Esophagus muscularis mucosa (tissue), 4 donors: ENCODE measurements around the gene GASK1A. TPM values are rescaled to one million over a fixed set of nuclear protein-coding genes. Genes with fewer than 3 reads are reported as not detected.

ENCODE experiments used
- DNase-seq: peaks from one replicate; pipeline ENCODE4 v3.0.0-alpha.2; 2017; ENCODE audit errors: extremely low spot score
- H3K27ac ChIP-seq, 4 donors: fragments of 200-600 bp; sonication (generic); replicated peaks in 1 of 4; 1 replicate in 3 of 4; 2 replicates in 1 of 4; pipeline ENCODE4 v1.5.1; 2016 to 2019; ENCODE audit warnings: mild to moderate bottlenecking in 1 of 4
- H3K27me3 ChIP-seq, 4 donors: fragments of 200-600 bp; sonication (generic); one replicate each; pipeline versions ENCODE4 v1.5.1 to v1.6.0; 2016 to 2019
- H3K36me3 ChIP-seq, 4 donors: fragments of 200-600 bp; sonication (generic); one replicate each; pipeline ENCODE4 v1.5.1; 2016 to 2019
- H3K4me1 ChIP-seq, 4 donors: fragments of 200-600 bp; sonication (generic); one replicate each; pipeline ENCODE4 v1.5.1; 2016 to 2019
- H3K4me3 ChIP-seq, 4 donors: fragments of 200-600 bp; sonication (generic); 1 replicate in 2 of 4; 2 replicates in 2 of 4; pipeline ENCODE4 v1.5.1; 2016 to 2019; ENCODE audit warnings: mild to moderate bottlenecking in 4 of 4, moderate library complexity in 1 of 4
- H3K9me3 ChIP-seq, 4 donors: fragments of 200-600 bp; sonication (generic); 1 replicate in 3 of 4; 2 replicates in 1 of 4; pipeline ENCODE4 v1.5.1; 2016 to 2019
- EP300 ChIP-seq: sonication (generic); formaldehyde crosslinking; IDR thresholded peaks from one replicate; pipeline ENCODE4 v1.6.1; 2017; ENCODE audit warnings: antibody characterized with exemption
- POLR2A ChIP-seq: fragments of 450-650 bp; IDR thresholded peaks from one replicate; pipeline ENCODE4 v1.6.1; 2017; ENCODE audit warnings: antibody characterized with exemption, moderate library complexity, mild to moderate bottlenecking, low read depth
- POLR2AphosphoS5 ChIP-seq, 2 donors: sonication (generic); formaldehyde crosslinking; IDR thresholded peaks; one replicate each; pipeline ENCODE4 v1.6.1; 2017; ENCODE audit warnings: antibody characterized with exemption in 2 of 2
- WGBS: methylation state at CpG from one replicate; pipeline ENCODE4 v1.1.5; 2018; 5-methylcytosine and 5-hydroxymethylcytosine counted together
- intact Hi-C: fragments of 100-400 bp; cut with DNase I; formaldehyde crosslinking; loops from one replicate; pipeline ENCODE4 v1.15.1; 2023
- total RNA-seq, 4 donors: library from RNA; depleted of rRNA; stranded (reverse); fragments of >200 nt; gene quantifications; one replicate each; pipeline versions ENCODE4 v1.1.0 to v1.2.1, GENCODE V29; 2016
- TF ChIP-seq, protein P1 (sequence below), 3 experiments: fragments of 200-600 bp in 2 of 3; fragments of 450-650 bp in 1 of 3; sonication (generic) in 2 of 3; IDR thresholded peaks; one replicate each; pipeline ENCODE4 v1.5.1; 2017 to 2019; ENCODE audit warnings: antibody characterized with exemption in 3 of 3, mild to moderate bottlenecking in 2 of 3, moderate library complexity in 1 of 3

The GASK1A gene
- total RNA-seq, 4 donors from 2014 or later, result 10.2 to 22.1 (median 15.8) TPM

DNA sequence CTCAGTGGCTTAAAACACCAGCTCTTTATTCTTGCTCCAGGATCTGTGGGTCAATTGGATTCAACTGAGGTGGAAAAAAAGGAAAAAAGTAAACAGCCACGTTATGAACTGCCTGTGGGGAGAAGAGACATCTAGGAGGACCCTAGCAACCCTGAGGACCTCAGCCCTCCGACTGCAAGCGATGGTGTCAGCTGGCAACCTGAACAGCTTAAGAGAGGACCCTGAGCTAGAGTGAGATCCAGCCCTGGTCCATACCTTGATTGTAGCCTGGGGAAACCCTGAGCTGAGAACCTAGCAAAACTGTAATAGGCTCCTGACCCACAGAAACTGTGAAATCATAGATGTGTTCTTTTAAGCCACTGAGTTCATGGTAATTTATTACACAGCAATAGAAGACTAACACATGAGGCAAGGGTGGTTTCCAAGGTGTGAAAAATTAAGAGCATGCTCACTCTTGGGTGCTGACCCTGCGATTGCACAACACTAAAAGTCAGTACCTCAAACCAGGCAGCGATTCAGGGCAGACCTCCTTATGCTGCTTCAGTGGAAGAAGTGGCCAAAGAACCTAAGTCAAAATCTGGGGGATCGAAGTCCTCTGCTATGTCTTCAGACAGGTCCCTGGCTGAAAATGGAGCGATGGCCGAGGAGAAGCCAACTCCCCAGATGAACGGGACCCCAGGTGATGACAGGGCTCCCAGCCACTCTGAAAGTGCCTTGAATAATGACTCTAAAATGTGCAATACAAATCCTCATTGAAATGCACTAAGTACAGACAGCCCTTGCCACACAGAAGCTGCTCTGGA, 57.7 kb downstream of the GASK1A start:
- H3K4me1 ChIP-seq, result peaks cover 0 to 6% (median 1%) of the 10 kb centered on the region in 4 donors
- no peaks in the 10 kb centered on the region for H3K9me3 ChIP-seq
- H3K4me3 ChIP-seq, result no peak overlapping the region
- no peaks in the 10 kb centered on the region for H3K27me3 ChIP-seq
- TF ChIP-seq EP300 (no peak), POLR2AphosphoS5 (IDR thresholded peaks at IDR 0.05) (no peak), POLR2A (no peak)
- TF ChIP-seq, protein P1, sequence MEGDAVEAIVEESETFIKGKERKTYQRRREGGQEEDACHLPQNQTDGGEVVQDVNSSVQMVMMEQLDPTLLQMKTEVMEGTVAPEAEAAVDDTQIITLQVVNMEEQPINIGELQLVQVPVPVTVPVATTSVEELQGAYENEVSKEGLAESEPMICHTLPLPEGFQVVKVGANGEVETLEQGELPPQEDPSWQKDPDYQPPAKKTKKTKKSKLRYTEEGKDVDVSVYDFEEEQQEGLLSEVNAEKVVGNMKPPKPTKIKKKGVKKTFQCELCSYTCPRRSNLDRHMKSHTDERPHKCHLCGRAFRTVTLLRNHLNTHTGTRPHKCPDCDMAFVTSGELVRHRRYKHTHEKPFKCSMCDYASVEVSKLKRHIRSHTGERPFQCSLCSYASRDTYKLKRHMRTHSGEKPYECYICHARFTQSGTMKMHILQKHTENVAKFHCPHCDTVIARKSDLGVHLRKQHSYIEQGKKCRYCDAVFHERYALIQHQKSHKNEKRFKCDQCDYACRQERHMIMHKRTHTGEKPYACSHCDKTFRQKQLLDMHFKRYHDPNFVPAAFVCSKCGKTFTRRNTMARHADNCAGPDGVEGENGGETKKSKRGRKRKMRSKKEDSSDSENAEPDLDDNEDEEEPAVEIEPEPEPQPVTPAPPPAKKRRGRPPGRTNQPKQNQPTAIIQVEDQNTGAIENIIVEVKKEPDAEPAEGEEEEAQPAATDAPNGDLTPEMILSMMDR (IDR thresholded peaks at IDR 0.05), result no peak
- H3K27ac ChIP-seq, result no peak overlapping the region
- intact Hi-C loops, result no loop called here
- peak; percentile 90 for DNase-seq
- WGBS, result 84% methylated on average over 9 of the region's 9 CpGs
- H3K36me3 ChIP-seq, result peaks cover 0 to 12% (median 0%) of the 10 kb centered on the region in 4 donors

- DNase-seq, result no peak
- 89% methylated on average over 7 of the region's 7 CpGs for WGBS
- TF ChIP-seq, protein P1 (IDR thresholded peaks at IDR 0.05), result no peak
- TF ChIP-seq POLR2AphosphoS5 (IDR thresholded peaks at IDR 0.05), result no peak
- TF ChIP-seq EP300, result no peak
- no peak for TF ChIP-seq POLR2A
- Histone ChIP-seq H3K4me1 (peaks cover 0 to 5% (median 3%) of the 10 kb centered on the region in 4 donors), H3K27ac (no peak overlapping the region), H3K4me3 (no peak overlapping the region), H3K36me3 (peaks cover 0 to 5% (median 0%) of the 10 kb centered on the region in 4 donors), H3K9me3 (no peaks in the 10 kb centered on the region), H3K27me3 (no peaks in the 10 kb centered on the region)
- intact Hi-C loops, result no loop called here
Measured at GRCh38 chr3:43038010-43038409, 58.9 kb downstream of the GASK1A start.

DNA sequence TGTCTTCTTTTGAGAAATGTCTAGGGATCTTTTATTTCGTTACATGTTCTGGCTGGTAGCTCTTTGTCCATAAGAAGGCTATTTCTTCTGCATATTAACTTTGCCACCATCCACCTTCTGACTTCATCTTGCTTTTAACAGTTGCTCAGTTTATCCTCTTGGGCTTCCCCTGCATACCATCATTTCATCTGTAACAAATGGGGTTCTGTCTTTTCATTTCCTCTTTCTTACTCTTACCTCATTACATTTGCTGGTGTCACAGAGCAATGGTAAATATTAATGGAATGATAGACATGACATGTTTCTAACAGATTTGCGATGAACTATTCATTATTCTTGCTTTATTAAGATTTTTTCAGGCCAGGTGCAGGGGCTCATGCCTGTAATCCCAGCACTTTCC, 62.4 kb downstream of the GASK1A start:
- intact Hi-C loops, result no loop called here
- WGBS, result 92% methylated on average over 2 of the region's 2 CpGs

DNA sequence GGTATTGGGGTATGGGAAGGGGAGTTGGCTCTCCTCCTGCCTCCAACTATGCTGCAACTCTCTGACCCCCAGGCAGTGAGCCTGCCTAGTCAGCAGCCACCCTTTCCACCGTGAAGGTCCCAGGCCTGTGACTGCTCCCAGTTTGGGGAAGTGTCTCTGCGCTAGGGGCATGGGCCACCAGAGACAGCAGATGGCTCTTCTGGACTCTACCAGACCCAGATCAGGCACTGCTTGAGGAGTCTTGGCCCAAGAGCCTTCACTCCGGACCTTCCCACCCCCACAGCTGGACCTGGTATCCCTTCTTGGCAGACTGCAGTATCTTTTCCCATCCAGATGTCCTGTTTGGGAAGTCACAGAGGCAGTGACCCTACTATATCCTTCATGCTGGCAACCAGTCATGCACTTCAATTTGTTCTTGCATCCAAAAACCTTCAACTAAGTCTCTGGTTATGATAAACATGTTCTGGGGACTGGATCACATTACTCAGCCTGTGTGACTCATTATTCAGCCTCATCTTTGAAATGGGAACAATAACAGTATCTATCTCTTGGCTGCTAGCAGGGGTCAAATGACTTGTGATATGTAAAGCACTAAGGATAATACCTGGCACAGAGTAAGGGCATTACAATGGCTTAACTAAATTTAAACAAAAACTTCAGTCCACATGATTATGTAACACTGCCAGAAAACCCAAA, 64.1 kb downstream of the GASK1A start:
- TF ChIP-seq, protein P1 (IDR thresholded peaks at IDR 0.05), result no peak
- no peak for TF ChIP-seq EP300
- no peak for TF ChIP-seq POLR2A
- TF ChIP-seq POLR2AphosphoS5 (IDR thresholded peaks at IDR 0.05), result no peak
- H3K4me3 ChIP-seq, result no peak overlapping the region
- H3K4me1 ChIP-seq, result peaks cover 0 to 11% (median 9%) of the 10 kb centered on the region in 4 donors
- DNase-seq, result peak; percentile 81
- peaks cover 0 to 16% (median 10%) of the 10 kb centered on the region in 4 donors for H3K9me3 ChIP-seq
- intact Hi-C loops, result no loop called here
- no peaks in the 10 kb centered on the region for H3K36me3 ChIP-seq
- H3K27ac ChIP-seq, result peak overlapping the region in 1 of 4 donors; percentile 36
- WGBS, result no CpG with 5 or more reads among the region's 3 CpGs
- H3K27me3 ChIP-seq, result no peaks in the 10 kb centered on the region

More for the DNA sequence above, 62.4 kb downstream of the GASK1A start:
- no peak overlapping the region for H3K27ac ChIP-seq
- TF ChIP-seq POLR2AphosphoS5 (IDR thresholded peaks at IDR 0.05) (no peak), EP300 (no peak), POLR2A (no peak)
- TF ChIP-seq, protein P1 (IDR thresholded peaks at IDR 0.05), result no peak
- H3K36me3 ChIP-seq, result no peaks in the 10 kb centered on the region
- peaks cover 0 to 11% (median 9%) of the 10 kb centered on the region in 4 donors for H3K4me1 ChIP-seq
- no peak for DNase-seq
- H3K9me3 ChIP-seq, result peaks cover 0 to 16% (median 8%) of the 10 kb centered on the region in 4 donors
- H3K27me3 ChIP-seq, result no peaks in the 10 kb centered on the region
- no peak overlapping the region for H3K4me3 ChIP-seq
